ENCODE measurements around the gene COX6A2.

The COX6A2 gene

DNA sequence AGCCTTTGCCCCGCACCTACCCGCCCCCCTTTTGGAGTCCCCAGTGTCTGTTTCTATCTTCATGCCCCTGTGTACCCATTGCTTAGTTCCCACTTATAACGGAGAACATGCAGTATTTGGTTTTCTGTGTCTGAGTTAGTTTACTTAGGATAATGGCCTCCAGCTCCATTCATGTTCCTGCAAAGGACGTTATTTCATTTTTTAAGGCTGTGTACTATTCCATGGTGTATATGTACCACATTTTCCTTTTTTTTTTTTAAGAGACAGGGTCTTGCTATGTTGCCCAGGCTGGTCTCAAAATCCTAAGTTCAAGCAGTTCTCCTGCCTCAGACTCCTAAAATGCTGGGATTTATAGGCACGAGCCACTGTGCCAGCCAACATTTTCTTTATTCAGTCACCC lies 39.7 kb upstream of the COX6A2 start:
- TF ChIP-seq, protein P1, sequence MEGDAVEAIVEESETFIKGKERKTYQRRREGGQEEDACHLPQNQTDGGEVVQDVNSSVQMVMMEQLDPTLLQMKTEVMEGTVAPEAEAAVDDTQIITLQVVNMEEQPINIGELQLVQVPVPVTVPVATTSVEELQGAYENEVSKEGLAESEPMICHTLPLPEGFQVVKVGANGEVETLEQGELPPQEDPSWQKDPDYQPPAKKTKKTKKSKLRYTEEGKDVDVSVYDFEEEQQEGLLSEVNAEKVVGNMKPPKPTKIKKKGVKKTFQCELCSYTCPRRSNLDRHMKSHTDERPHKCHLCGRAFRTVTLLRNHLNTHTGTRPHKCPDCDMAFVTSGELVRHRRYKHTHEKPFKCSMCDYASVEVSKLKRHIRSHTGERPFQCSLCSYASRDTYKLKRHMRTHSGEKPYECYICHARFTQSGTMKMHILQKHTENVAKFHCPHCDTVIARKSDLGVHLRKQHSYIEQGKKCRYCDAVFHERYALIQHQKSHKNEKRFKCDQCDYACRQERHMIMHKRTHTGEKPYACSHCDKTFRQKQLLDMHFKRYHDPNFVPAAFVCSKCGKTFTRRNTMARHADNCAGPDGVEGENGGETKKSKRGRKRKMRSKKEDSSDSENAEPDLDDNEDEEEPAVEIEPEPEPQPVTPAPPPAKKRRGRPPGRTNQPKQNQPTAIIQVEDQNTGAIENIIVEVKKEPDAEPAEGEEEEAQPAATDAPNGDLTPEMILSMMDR (conservative IDR thresholded peaks at IDR 0.05; ENCODE audit: control insufficient read depth, insufficient read depth, low read depth, low read length): no peak
- no peak overlapping the region for H3K4me3 ChIP-seq (ENCODE audit: control insufficient read depth, low read depth, low read length)
- no peak for DNase-seq (ENCODE audit: low read depth)

- TF ChIP-seq, protein P1 (conservative IDR thresholded peaks at IDR 0.05; ENCODE audit: control insufficient read depth, insufficient read depth, low read depth, low read length): no peak
- H3K4me3 ChIP-seq (ENCODE audit: control insufficient read depth, low read depth, low read length): no peak overlapping the region
- DNase-seq (ENCODE audit: low read depth): peak; percentile 39
Observed at GRCh38 chr16:31467151-31467773, 39.1 kb upstream of the COX6A2 start.

DNA sequence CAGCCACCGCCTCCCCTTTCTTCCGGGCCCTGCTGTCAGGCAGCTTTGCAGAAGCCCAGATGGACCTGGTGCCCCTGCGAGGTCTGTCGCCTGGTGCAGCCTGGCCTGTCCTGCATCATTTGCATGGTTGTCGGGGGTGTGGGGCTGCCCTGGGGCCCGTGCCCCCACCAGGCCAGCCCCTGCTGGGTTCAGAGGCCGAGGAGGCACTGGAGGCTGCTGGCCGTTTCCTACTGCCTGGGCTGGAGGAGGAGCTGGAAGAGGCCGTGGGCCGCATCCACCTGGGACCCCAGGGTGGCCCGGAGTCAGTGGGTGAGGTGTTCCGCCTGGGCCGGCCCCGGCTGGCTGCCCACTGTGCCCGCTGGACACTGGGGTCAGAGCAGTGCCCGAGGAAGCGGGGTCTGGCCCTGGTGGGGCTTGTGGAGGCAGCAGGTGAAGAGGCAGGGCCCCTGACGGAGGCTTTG lies 38.3 kb upstream of the COX6A2 start:
- no peak overlapping the region for H3K4me3 ChIP-seq (ENCODE audit: control insufficient read depth, low read depth, low read length)
- no peak for DNase-seq (ENCODE audit: low read depth)
- TF ChIP-seq, protein P1 (conservative IDR thresholded peaks at IDR 0.05; ENCODE audit: control insufficient read depth, insufficient read depth, low read depth, low read length): no peak

DNA sequence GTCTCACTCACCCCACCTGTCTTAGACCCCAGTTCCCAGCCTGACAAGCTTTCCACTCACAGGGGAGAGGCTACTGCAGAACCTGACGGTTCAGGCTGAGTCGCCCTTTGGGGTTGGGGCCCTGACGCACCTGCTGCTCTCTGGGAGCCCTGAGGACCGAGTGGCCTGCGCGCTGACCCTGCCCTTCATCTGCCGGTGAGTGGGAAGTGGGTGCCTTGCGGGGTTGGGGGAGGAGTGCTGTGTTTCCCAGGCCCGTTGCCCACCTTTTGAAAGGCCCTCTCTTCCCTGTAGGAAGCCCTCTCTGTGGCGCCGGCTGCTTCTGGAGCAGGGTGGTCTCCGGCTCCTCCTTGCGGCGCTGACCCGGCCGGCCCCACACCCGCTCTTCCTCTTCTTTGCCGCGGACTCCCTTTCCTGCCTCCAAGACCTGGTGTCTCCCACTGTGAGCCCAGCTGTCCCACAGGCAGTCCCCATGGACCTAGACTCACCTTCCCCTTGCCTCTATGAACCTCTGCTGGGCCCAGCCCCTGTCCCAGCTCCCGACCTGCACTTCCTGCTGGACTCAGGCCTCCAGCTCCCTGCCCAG lies 37.7 kb upstream of the COX6A2 start:
- H3K4me3 ChIP-seq (ENCODE audit: control insufficient read depth, low read depth, low read length): no peak overlapping the region
- no peak for DNase-seq (ENCODE audit: low read depth)
- TF ChIP-seq, protein P1 (conservative IDR thresholded peaks at IDR 0.05; ENCODE audit: control insufficient read depth, insufficient read depth, low read depth, low read length): no peak

GRCh38 chr16:31464781-31465260 lies 36.7 kb upstream of the COX6A2 start:
- DNase-seq (ENCODE audit: low read depth): no peak
- TF ChIP-seq, protein P1 (conservative IDR thresholded peaks at IDR 0.05; ENCODE audit: control insufficient read depth, insufficient read depth, low read depth, low read length): no peak
- no peak overlapping the region for H3K4me3 ChIP-seq (ENCODE audit: control insufficient read depth, low read depth, low read length)

DNA sequence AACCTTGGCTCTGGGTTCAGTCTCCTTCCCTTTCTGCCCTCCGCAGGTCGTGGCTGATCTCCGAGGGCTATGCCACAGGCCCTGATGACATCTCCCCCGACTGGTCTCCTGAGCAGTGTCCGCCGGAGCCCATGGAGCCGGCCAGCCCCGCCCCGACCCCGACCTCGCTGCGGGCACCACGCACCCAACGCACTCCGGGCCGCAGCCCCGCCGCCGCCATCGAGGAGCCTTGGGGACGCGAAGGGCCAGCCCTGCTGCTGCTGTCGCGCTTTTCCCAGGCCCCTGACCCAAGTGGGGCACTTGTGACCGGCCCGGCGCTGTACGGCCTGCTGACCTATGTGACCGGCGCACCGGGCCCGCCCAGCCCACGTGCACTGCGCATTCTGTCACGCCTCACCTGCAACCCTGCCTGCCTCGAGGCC lies 36.2 kb upstream of the COX6A2 start:
- no peak overlapping the region for H3K4me3 ChIP-seq (ENCODE audit: control insufficient read depth, low read depth, low read length)
- TF ChIP-seq, protein P1 (conservative IDR thresholded peaks at IDR 0.05; ENCODE audit: control insufficient read depth, insufficient read depth, low read depth, low read length): no peak
- no peak for DNase-seq (ENCODE audit: low read depth)
